ENCODE measurements around the gene FHIT.

FHIT gene

GRCh38 chr3:61251174-61251972 lies at the start of gene FHIT:
FHIT (minus strand) TSS chr3:61251452.
- DNase-seq (ENCODE audit: low read depth) = peak; percentile 84

GRCh38 chr3:61300786-61301185 lies 49.5 kb upstream of the FHIT start:
- no peak for DNase-seq (ENCODE audit: low read depth)

GRCh38 chr3:61300006-61300380 lies 48.7 kb upstream of the FHIT start:
- no peak for DNase-seq (ENCODE audit: low read depth)

- DNase-seq (ENCODE audit: low read depth) = no peak
Observed at GRCh38 chr3:61299343-61300005, 48.2 kb upstream of the FHIT start.

GRCh38 chr3:61297821-61298220 lies 46.6 kb upstream of the FHIT start:
- DNase-seq (ENCODE audit: low read depth) = no peak

- DNase-seq (ENCODE audit: low read depth) = no peak
Observed at GRCh38 chr3:61288446-61288845, 37.2 kb upstream of the FHIT start.

- no peak for DNase-seq (ENCODE audit: low read depth)
Observed at GRCh38 chr3:61283876-61284275, 32.6 kb upstream of the FHIT start.

- DNase-seq (ENCODE audit: low read depth) = no peak
Observed at GRCh38 chr3:61278713-61279112, 27.5 kb upstream of the FHIT start.

GRCh38 chr3:61277411-61277810 lies 26.2 kb upstream of the FHIT start:
- DNase-seq (ENCODE audit: low read depth) = no peak

GRCh38 chr3:61269435-61269834 lies 18.2 kb upstream of the FHIT start:
- no peak for DNase-seq (ENCODE audit: low read depth)

- no peak for DNase-seq (ENCODE audit: low read depth)
Observed at GRCh38 chr3:61268644-61269043, 17.4 kb upstream of the FHIT start.

- DNase-seq (ENCODE audit: low read depth) = no peak
Observed at GRCh38 chr3:61264281-61264680, 13.0 kb upstream of the FHIT start.

GRCh38 chr3:61257148-61257547 lies 5.9 kb upstream of the FHIT start:
- DNase-seq (ENCODE audit: low read depth) = no peak

- DNase-seq (ENCODE audit: low read depth) = no peak
Observed at GRCh38 chr3:61253756-61254155, 2.5 kb upstream of the FHIT start.

- DNase-seq (ENCODE audit: low read depth) = no peak
Observed at GRCh38 chr3:61252836-61253235, 1.6 kb upstream of the FHIT start.

GRCh38 chr3:61250784-61251173 lies 473 bp downstream of the FHIT start:
- no peak for DNase-seq (ENCODE audit: low read depth)

GRCh38 chr3:61248496-61248895 lies 2.8 kb downstream of the FHIT start:
- no peak for DNase-seq (ENCODE audit: low read depth)

GRCh38 chr3:61247191-61247590 lies 4.1 kb downstream of the FHIT start:
- DNase-seq (ENCODE audit: low read depth) = no peak

- no peak for DNase-seq (ENCODE audit: low read depth)
Observed at GRCh38 chr3:61239871-61240270, 11.4 kb downstream of the FHIT start.

GRCh38 chr3:61237858-61238257 lies 13.4 kb downstream of the FHIT start:
- no peak for DNase-seq (ENCODE audit: low read depth)

- DNase-seq (ENCODE audit: low read depth) = no peak
Observed at GRCh38 chr3:61236556-61236955, 14.7 kb downstream of the FHIT start.

GRCh38 chr3:61233746-61234145 lies 17.5 kb downstream of the FHIT start:
- DNase-seq (ENCODE audit: low read depth) = no peak

- DNase-seq (ENCODE audit: low read depth) = no peak
Observed at GRCh38 chr3:61231693-61232092, 19.6 kb downstream of the FHIT start.

GRCh38 chr3:61227799-61228198 lies 23.5 kb downstream of the FHIT start:
- DNase-seq (ENCODE audit: low read depth) = no peak

Measured in amniotic epithelial cell (primary cell).